ENCODE measurements around the gene BAHCC1. TPM values are rescaled to one million over a fixed set of nuclear protein-coding genes. Genes with fewer than 3 reads are reported as not detected.

BAHCC1 gene
- total and polyA plus RNA-seq, 2 donors (not counting 3 experiments of a cell fraction or from before 2014, with no cell fraction given): 4.7 to 11.6 TPM

- Histone ChIP-seq H3K9ac (replicated peaks; ENCODE audit: extremely low read depth, insufficient read depth, low read length) (no peak overlapping the region), H3K4me1 (ENCODE audit: control insufficient read depth, extremely low read depth, insufficient read depth, low read length) (no peaks in the 10 kb centered on the region), H3K4me2 (ENCODE audit: insufficient read depth, low read length) (no peak overlapping the region), H3K36me3 (ENCODE audit: control insufficient read depth in 2 of 2, extremely low read depth in 1 of 2, insufficient read depth in 2 of 2, low read length in 2 of 2) (no peaks in the 10 kb centered on the region), H4K20me1 (replicated peaks; ENCODE audit: control insufficient read depth, extremely low read depth, insufficient read depth, low read length) (no peaks in the 10 kb centered on the region), H3K79me2 (ENCODE audit: control insufficient read depth, insufficient read depth, low read length) (no peaks in the 10 kb centered on the region), H3K4me3 (replicated peaks in 1 of 3; ENCODE audit: insufficient read depth in 1 of 3, low read depth in 1 of 3, low read length in 3 of 3) (no peak overlapping the region), H3K9me3 (replicated peaks; ENCODE audit: control insufficient read depth, insufficient read depth, low read length) (no peaks in the 10 kb centered on the region), H3K27ac (ENCODE audit: insufficient read depth, low read depth, low read length) (no peak overlapping the region), H3K27me3 (ENCODE audit: control insufficient read depth in 2 of 2, insufficient read depth in 2 of 2, low read length in 2 of 2) (no peaks in the 10 kb centered on the region), H2AFZ (ENCODE audit: low read depth, low read length) (no peak overlapping the region), H3K9me1 (replicated peaks; ENCODE audit: control insufficient read depth, extremely low read depth, insufficient read depth, low read length) (no peaks in the 10 kb centered on the region)
- CTCF ChIA-PET: interaction anchor here (0.8 to 1.8 kb wide), 3 partner anchors 11 to 39 kb away, joined by 4 to 5 read pairs (median 4); no protein-coding TSS in a partner anchor
- dilution Hi-C loops (cut with MboI; ENCODE audit: extremely low pct_ligation_motif_present, low sequenced_read_pairs): no loop called here
- TF ChIP-seq JUN (IDR thresholded peaks at IDR 0.05; ENCODE audit: borderline replicate concordance, insufficient read depth, insufficient read length, low read depth): no peak
- TF ChIP-seq MAX (IDR thresholded peaks at IDR 0.05; ENCODE audit: insufficient read depth, insufficient read length): no peak
- no peak for TF ChIP-seq EZH2 (IDR thresholded peaks at IDR 0.05; ENCODE audit: borderline replicate concordance, low read depth, low read length, severe bottlenecking)
- TF ChIP-seq CTCF (IDR thresholded peaks at IDR 0.05; ENCODE audit: extremely low read depth in 1 of 2, insufficient read depth in 1 of 2, low read depth in 1 of 2, low read length in 2 of 2): no peak
- no peak for TF ChIP-seq POLR2AphosphoS5 (IDR thresholded peaks at IDR 0.05; ENCODE audit: insufficient read depth, low read depth, low read length)
- TF ChIP-seq GATA2 (IDR thresholded peaks at IDR 0.05; ENCODE audit: insufficient read depth, insufficient read length, low read depth, low read length): no peak
- no peak for TF ChIP-seq MYC (IDR thresholded peaks at IDR 0.05; ENCODE audit: low read depth, low read length)
- TF ChIP-seq FOS (IDR thresholded peaks at IDR 0.05; ENCODE audit: borderline replicate concordance, insufficient read depth, low read length): no peak
- TF ChIP-seq POLR2A (IDR thresholded peaks at IDR 0.05; ENCODE audit: low read depth, low read length): no peak
- BruUV-seq (replicated peaks): no TSS peak
- FAIRE-seq (no peak), DNase-seq (ENCODE audit: low read depth, low spot score) (no peak)
- intact Hi-C loops (cut with micrococcal nuclease): no loop called here
- POLR2A ChIA-PET: no interaction called here
Observed at GRCh38 chr17:81445642-81446503, 50.6 kb downstream of the BAHCC1 start.

Data from endothelial cell of umbilical vein (primary cell).